GM10266 (cell line): ENCODE measurements around the gene RPL22.

Source experiments
- DNase-seq: peaks from one replicate; pipeline ENCODE4 v3.0.0; 2012; ENCODE audit errors: extremely low spot score
- CTCF ChIP-seq: IDR thresholded peaks from 2 replicates; pipeline ENCODE4 v1.5.1; 2012; ENCODE audit warnings: mild to moderate bottlenecking, low read depth; ENCODE audit not compliant: control insufficient read depth, insufficient read depth; ENCODE audit errors: missing control alignments

Gene RPL22

GRCh38 chr1:6167391-6168303, 31.7 kb downstream of the RPL22 start:
- DNase-seq, result no peak
- no peak for TF ChIP-seq CTCF

- no peak for TF ChIP-seq CTCF
- no peak for DNase-seq
These were observed 32.6 kb downstream of the RPL22 start for GRCh38 chr1:6166655-6167390.

- no peak for DNase-seq
- TF ChIP-seq CTCF, result no peak
These were observed 33.2 kb downstream of the RPL22 start for GRCh38 chr1:6166221-6166620.

GRCh38 chr1:6165441-6165985, 33.9 kb downstream of the RPL22 start:
- no peak for TF ChIP-seq CTCF
- DNase-seq, result no peak

- no peak for TF ChIP-seq CTCF
These were observed 34.4 kb downstream of the RPL22 start for GRCh38 chr1:6165027-6165426.

GRCh38 chr1:6163973-6164617, 35.3 kb downstream of the RPL22 start:
- no peak for DNase-seq

More at GRCh38 chr1:6165027-6165426, 34.4 kb downstream of the RPL22 start:
- no peak for DNase-seq

More at GRCh38 chr1:6163973-6164617, 35.3 kb downstream of the RPL22 start:
- no peak for TF ChIP-seq CTCF
